Caki2 (cell line): ENCODE results near the gene DENND6A. TPM values are rescaled to one million over a fixed set of nuclear protein-coding genes. Genes with fewer than 3 reads are reported as not detected.
"Not testable (repeated sequence)": the region's sequence is repeated elsewhere in the genome, so short reads cannot be mapped to it uniquely, and the experiment has no call there.

Source experiments
- DNase-seq: peaks from one replicate; pipeline ENCODE4 v3.0.0-alpha.2; 2015; ENCODE audit warnings: low read depth
- in situ Hi-C: cut with HindIII; loops from 2 replicates; pipeline ENCODE4 v1.10.0; 2016; ENCODE audit warnings: low sequenced_read_pairs, low pct_unique_long_range_greater_than_20kb, mixed read lengths
- total RNA-seq: library from RNA; depleted of rRNA; stranded (reverse); fragments of >200 nt; shearing (Covaris generic); gene quantifications from 2 replicates; pipeline ENCODE4 v1.2.3, GENCODE V29; 2014; ENCODE audit warnings: low replicate concordance

Gene DENND6A
- total RNA-seq, 1 experiment from 2014 or later, result 12.7 TPM

DNA sequence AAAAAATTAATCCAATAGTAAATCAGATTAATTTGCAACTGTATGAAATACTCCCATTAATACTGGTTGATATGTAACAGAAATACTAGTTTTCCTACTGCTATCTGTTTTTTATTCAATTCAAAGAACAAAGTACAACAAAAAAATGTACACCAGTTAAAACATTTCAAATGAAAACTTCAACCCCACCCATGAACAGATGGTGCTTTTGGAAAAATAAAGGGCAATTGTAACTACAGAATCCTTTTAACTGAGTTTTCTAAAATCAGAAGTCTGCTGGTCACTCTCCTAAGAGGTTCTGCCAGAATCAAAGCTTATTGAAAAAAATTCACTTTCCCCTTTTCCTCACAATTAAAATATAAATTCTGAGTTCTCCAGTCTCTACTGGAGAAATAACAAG lies 34.3 kb downstream of the DENND6A start:
- in situ Hi-C loops, result no loop called here
- no peak for DNase-seq

GRCh38 chr3:57655727-57656126 lies 37.1 kb downstream of the DENND6A start:
- in situ Hi-C loops, result no loop called here
- no peak for DNase-seq

DNA sequence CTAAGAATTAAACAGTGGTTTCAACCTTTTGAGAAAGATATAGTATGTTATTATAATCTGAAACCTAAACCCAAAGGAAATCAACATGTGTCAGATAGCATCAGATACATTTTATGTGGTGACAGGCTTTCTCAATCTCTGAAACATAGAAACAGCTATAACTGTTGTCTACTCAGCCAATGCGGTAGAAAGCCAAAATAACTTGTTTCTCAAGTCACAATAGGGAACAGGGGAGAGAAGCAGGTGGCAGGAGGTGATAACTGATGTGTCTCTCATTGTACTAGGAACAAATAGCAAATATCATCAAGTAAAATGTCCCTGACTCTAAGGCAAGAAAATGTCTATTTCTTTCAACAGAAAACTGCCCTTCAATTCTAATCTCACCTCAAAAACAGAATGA lies 38.6 kb downstream of the DENND6A start:
- in situ Hi-C loops, result no loop called here

GRCh38 chr3:57652203-57652602 lies 40.7 kb downstream of the DENND6A start:
- no peak for DNase-seq
- in situ Hi-C loops, result no loop called here

More for the DNA sequence above, 38.6 kb downstream of the DENND6A start:
- DNase-seq, result no peak

- DNase-seq, result no peak
- in situ Hi-C loops, result no loop called here
Observed at GRCh38 chr3:57647292-57647940, 45.5 kb downstream of the DENND6A start.

- no peak for DNase-seq
Observed at GRCh38 chr3:57646723-57647122, 46.2 kb downstream of the DENND6A start.

GRCh38 chr3:57644740-57645139 lies 48.1 kb downstream of the DENND6A start:
- no peak for DNase-seq
- in situ Hi-C loops, result no loop called here

More at GRCh38 chr3:57646723-57647122, 46.2 kb downstream of the DENND6A start:
- in situ Hi-C loops, result no loop called here

- DNase-seq, result no peak
- in situ Hi-C loops, result no loop called here
Observed at GRCh38 chr3:57637391-57637790, 55.5 kb downstream of the DENND6A start.

- DNase-seq, in situ Hi-C loops: not testable (repeated sequence)
Observed at GRCh38 chr3:57634259-57634658, 58.6 kb downstream of the DENND6A start.

DNA sequence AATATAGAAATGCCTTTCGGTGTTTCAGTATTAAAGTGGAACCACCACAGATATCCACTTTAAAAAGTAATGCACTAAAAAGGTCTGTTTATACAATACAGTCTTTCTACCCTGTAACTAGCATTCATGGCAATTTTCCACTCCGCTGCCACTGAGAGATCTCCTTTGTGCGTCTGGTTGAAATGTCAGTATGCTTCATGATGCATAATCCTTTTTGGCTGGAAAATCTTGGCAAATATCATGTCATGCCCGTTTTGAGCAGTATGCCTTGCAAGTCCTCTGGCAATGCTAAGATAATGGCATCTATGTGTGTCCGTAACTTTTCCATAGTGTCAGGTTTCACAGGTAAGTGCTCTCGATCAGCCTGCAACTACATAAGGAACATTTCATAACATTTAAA lies 64.9 kb downstream of the DENND6A start:
- in situ Hi-C loops, result no loop called here
- no peak for DNase-seq

DNA sequence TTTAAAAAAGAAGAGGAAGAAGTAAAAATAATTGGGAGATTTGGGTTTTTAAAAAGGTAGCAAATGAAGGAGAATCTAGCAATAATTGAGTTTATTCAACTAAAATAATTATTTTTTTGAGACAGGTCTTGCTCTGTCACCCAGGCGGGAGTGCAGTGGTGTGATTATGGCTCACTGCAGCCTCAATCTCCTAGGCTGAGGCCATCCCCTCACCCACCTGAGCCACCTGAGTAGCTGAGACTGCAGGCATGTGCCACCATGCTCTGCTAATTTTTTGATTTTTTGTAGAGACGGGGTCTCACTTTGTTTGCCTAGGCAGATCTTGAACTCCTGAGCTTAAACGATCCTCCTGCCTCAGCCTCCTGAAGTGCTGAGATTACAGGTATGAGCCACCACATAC lies 68.1 kb downstream of the DENND6A start:
- DNase-seq, result no peak
- in situ Hi-C loops, result no loop called here

DNA sequence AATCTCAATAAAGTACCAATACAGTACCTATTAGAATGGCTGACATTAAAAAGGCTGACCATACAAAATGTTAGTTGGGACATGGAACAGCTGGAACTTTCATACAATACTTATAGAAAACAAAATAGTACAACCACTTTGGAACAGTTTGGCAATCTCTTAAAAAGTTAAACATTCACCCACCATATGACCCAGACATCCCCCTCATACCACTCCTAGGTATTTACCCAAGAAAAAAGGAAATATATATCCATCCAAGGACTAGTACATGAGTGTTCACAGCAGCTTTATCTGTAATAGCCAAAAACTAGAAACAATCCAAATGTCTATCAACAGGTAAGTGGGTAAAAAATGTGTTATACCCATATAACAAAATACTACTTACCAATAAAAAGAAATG lies 70.5 kb downstream of the DENND6A start:
- DNase-seq, result no peak

GRCh38 chr3:57617739-57618138 lies 75.1 kb downstream of the DENND6A start:
- DNase-seq, result no peak
- in situ Hi-C loops, result no loop called here

More for the DNA sequence above, 70.5 kb downstream of the DENND6A start:
- in situ Hi-C loops, result no loop called here

DNA sequence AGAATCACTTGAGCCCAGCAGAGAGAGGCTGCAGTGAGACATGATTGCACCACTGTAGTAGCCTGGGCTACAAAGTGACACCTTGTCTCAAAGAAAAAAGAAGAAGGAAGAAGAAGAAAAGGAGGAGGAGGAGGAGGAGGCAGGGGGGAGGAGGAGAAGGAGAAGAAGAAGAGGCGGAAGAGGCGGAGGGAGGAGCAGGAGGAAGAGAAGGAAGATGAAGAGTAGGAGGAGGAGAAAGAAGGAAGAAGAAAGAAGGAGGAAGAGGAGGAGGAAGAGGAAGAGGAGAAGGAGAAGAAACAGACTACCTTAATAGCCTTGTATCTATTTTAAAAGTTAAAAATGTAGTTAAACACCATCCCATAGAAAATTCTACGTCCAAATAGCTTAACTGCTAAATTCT lies 76.6 kb downstream of the DENND6A start:
- DNase-seq, result no peak
- in situ Hi-C loops, result no loop called here

DNA sequence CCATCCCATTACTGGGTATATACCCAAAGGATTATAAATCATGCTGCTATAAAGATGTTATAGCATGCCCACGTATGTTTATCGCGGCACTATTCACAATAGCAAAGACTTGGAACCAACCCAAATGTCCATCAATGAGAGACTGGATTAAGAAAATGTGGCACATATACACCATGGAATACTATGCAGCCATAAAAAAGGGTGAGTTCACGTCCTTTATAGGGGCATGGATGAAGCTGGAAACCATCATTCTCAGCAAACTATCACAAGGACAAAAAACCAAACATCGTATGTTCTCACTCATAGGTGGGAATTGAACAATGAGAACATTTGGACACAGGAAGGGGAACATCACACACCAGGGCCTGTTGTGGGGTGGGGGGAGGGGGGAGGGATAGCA lies 81.0 kb downstream of the DENND6A start:
- DNase-seq, in situ Hi-C loops: not testable (repeated sequence)

DNA sequence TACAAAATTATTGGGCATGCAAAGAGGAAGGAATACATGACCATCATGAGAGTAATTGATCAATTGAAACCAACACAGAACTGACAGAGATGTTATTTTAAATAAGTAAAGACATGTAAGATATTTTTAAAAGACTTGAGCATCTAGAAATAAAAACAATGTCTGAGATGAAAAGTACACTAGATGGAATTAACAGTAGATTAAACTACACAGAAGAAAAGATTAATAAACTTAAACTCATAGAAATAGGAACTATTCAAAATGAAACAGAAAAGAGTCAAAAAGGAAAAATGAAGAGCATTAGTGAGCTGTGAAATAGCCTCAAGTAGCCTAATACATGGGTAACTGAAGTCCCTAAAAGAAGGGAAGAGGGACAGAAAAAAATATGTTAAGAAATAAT lies 87.2 kb downstream of the DENND6A start:
- DNase-seq, result no peak
- in situ Hi-C loops, result no loop called here

GRCh38 chr3:57604971-57605370 lies 87.9 kb downstream of the DENND6A start:
- in situ Hi-C loops, result no loop called here
- DNase-seq, result no peak

DNA sequence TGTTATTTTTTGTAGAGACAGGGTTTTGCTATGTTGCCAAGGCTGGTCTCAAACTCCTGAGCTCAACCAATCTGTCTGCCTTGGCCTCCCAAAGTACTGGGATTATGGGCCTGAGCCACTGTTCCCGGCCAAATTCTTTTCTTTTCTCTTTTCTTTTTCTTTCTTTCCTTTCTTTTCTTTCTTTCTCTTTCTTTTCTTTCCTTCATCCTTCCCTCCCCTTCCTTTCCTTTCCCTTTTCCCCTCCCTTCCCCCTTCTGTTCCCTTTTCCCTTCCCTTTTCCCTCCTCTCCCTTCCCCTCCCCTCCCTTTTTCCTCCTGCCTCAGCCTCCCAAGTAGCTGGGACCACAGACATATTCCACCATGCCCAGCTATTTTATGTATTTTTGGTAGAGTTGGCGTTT lies 92.7 kb downstream of the DENND6A start:
- no peak for DNase-seq
- in situ Hi-C loops, result no loop called here

GRCh38 chr3:57598765-57599360 lies 94.0 kb downstream of the DENND6A start:
- in situ Hi-C loops, result no loop called here
- DNase-seq, result no peak
